Neural progenitor cell (in vitro differentiated cells): ENCODE measurements around the gene CEP128.

Experiments used
- EZH2 ChIP-seq: fragments of 200-600 bp; sonication (generic); IDR thresholded peaks from 2 replicates; pipeline ENCODE4 v1.6.1; 2017; ENCODE audit warnings: antibody characterized with exemption, mild to moderate bottlenecking, moderate library complexity
- EZH2phosphoT487 ChIP-seq: fragments of 200-600 bp; sonication (generic); IDR thresholded peaks from 2 replicates; pipeline ENCODE4 v1.6.1; 2017; ENCODE audit warnings: antibody characterized with exemption
- TF ChIP-seq, protein P1 (sequence below): fragments of 200-600 bp; sonication (generic); IDR thresholded peaks from 2 replicates; pipeline ENCODE4 v1.5.1; 2017; ENCODE audit warnings: antibody characterized with exemption, mild to moderate bottlenecking

DNA sequence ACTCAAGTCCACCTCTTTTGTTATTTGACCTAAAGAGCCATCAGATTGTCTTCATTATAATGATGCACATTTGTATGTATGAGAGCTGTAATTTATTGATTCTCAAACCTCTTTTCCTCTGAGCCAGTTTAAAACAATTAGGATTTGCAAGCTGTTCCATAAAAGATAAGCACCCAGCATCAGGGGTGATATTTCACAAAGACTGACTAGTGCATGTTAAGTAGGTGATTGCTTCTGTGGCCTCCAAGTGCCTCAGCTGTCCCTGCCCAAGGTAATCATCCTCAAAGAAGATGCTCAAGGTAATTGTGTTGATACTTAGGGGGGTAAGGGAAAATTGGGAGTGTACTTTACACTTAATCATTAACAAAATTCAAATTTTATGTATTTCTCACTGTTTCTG, 18.2 kb downstream of the CEP128 start:
- TF ChIP-seq, protein P1, sequence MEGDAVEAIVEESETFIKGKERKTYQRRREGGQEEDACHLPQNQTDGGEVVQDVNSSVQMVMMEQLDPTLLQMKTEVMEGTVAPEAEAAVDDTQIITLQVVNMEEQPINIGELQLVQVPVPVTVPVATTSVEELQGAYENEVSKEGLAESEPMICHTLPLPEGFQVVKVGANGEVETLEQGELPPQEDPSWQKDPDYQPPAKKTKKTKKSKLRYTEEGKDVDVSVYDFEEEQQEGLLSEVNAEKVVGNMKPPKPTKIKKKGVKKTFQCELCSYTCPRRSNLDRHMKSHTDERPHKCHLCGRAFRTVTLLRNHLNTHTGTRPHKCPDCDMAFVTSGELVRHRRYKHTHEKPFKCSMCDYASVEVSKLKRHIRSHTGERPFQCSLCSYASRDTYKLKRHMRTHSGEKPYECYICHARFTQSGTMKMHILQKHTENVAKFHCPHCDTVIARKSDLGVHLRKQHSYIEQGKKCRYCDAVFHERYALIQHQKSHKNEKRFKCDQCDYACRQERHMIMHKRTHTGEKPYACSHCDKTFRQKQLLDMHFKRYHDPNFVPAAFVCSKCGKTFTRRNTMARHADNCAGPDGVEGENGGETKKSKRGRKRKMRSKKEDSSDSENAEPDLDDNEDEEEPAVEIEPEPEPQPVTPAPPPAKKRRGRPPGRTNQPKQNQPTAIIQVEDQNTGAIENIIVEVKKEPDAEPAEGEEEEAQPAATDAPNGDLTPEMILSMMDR = no peak
- TF ChIP-seq EZH2 = no peak
- no peak for TF ChIP-seq EZH2phosphoT487
